ENCODE results near the gene SEC22A.

The SEC22A gene, protein sequence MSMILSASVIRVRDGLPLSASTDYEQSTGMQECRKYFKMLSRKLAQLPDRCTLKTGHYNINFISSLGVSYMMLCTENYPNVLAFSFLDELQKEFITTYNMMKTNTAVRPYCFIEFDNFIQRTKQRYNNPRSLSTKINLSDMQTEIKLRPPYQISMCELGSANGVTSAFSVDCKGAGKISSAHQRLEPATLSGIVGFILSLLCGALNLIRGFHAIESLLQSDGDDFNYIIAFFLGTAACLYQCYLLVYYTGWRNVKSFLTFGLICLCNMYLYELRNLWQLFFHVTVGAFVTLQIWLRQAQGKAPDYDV

DNA sequence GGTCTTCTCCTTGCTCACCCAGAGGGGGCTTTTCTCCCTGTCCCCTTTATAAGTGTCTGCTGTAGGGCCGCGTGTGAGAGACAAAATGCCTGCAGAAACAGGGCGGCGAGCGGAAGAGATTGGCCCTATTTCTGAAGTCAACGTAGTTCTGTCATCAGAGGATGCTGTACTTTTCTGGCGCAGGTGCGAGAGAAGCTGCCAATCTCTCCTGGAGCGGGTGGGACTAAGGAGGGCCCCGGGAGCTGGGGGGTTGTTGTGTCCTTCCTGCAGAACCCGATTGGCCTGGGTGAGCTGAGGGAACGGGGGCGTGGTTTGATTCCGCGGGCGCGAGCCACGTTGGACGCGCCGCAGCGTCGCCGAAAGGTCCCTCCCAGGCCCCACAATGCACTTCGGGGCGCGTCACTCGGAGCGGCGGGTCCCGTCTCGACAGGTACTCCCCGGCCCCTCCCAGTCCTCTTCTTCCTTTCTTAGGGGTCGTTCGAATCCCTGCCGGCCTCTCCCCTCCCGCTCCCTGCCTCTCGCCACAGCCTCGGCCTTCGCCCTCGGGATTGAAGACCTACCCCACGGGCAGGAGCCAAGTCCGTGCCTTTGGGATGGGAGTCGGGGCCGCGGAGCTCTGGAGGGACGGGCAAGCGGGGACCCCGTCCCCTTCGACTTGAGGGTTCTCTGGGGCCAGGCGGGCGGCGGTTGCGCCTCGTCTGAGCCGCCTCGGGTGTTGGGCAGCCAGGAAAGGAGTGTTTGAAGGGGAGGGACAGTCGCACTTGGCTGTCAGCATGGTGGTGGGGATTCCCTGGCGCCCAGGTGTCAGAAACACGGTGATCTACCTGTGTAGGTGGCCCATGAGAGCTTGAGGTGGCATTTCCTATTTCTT, at the start of gene SEC22A:
Gene SEC22A, plus strand, starts transcription at position 387 of the 871 bp plus-strand sequence. CDS start 7,275 bp downstream, outside the sequence.
- DNase-seq (ENCODE audit: low spot score), result peak; percentile 89

DNA sequence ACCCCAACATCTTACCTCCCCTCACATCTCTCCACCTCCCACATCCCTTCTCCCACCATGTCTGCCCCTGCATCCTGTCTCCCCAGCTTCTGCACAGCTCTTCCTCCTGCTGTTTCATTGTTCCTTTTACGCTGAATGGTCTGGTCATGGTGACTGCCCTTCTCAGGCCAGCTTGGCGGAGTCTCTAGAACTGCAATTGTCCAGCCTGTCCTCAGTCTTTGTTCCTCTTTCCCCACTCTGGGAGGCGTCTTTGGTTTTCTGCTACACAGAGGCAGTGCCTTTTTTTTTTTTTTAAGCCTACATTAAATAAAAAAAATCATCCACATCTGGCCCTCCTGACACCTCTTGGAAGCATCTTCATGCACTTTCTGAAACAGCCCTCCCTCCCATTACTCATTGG, 49.1 kb upstream of the SEC22A start:
- DNase-seq (ENCODE audit: low spot score), result no peak

DNA sequence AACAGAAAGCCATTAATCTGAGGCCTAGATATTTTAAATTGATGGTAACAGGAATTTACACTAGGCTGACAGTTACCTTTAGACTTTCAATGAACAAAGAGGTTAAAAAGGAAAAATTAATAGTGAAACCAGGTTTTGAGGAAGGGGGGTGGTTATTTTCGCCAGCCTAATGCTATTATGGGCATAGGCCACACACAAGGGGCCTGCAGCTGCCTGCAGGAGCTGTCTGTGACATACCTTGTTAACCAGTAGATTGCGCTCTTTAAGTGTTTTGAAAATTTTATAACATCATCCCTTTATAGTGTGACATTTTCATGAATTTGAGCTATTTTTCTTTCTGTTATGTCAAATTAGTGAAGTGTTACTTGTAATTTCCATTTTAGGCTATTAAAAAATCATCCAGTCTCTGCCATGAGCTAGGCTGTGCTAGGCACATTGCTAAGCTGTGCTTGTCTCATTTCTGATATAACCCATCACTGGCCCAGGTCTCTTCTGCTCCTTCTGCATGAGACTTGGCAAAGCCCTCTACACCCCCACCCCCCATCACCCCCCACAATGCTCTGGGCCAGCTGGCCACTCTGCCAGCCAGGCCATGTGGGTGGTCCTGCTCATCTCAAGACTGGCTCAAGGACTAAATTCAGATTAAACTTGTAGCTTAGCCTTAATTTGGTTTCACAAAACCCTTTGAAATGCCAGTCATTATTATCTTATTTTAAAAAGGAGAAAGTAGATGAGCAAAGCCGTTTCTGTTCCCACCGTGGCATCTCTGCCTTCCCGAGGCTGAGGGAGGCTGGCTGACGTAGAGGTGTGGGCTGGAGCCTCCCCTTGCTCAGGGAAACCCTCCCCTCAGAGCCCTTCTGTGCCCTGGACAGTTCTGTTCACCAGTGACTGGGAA, 48.4 kb upstream of the SEC22A start:
- DNase-seq (ENCODE audit: low spot score), result no peak

DNA sequence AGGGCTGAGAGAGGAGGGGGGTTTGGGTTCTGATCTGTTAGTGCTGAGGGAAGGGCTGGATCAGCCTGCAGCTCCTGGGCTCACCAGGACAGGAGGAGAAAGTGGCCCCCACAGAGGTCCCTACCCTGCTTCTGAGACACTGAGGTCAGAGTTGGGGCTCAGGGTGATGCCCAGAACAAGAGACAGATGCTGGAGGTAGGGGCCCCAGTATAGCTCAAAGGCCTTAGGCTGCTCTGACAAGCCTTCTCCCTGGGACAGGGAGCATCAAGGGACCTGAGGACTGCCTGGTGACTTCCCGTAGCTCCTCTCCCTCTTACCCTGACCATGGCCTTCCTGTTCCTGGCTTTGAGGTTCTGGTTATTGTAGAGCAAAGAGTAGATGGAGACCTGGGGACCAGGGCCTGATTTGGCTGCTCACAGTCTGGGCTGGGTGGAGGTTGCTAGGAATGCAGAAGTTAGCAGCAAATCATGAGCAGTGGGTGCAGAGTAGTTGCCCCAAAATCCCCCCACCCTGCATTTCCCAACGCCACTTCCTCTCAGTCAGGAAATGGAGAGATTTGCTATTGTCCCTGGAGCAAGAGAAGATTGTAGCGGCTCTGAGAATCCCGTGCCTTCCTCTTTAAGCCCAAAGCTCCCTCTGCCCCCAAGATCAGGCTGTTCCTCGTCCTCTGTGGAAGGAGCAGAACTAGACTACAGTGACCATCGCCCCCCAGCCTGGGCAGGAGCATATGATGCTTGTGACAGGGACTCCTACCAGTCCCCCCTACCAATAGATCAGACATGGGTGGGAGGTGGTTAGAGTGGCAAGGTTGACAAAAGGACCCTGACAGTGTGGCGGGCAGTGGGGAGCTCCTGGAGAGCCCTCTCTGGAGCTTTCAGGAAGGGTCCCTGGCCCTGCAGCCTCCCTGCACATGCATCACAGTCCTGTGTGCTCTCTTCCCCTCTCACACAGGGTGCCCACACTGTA, 47.4 kb upstream of the SEC22A start:
- no peak for DNase-seq (ENCODE audit: low spot score)

DNA sequence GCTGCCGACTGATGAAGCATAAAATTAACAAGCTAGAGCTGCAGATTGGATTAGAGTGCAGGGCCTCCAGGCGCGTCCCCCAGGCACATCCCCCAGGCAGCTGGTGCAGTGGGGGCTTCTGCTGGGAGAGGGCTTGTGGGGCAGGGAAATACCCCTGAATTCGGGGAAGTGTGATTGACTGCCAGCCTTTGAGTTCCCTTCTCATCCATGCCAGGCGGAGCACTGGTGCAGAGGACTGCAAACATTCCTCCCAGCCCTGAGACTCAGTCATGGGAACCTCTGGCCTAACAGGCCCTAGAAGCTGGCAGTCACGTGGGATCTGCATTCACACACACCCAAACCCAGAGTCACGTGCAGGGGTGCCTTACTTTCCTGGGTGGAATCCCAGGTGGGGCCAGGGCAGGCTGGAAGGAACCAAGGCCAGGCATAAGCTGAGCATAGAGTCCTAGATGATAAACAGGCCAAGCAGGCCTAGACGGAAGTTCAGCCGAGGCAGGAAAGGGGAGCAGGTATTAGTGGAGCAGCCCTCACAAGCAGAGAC, 46.2 kb upstream of the SEC22A start:
- DNase-seq (ENCODE audit: low spot score), result no peak

DNA sequence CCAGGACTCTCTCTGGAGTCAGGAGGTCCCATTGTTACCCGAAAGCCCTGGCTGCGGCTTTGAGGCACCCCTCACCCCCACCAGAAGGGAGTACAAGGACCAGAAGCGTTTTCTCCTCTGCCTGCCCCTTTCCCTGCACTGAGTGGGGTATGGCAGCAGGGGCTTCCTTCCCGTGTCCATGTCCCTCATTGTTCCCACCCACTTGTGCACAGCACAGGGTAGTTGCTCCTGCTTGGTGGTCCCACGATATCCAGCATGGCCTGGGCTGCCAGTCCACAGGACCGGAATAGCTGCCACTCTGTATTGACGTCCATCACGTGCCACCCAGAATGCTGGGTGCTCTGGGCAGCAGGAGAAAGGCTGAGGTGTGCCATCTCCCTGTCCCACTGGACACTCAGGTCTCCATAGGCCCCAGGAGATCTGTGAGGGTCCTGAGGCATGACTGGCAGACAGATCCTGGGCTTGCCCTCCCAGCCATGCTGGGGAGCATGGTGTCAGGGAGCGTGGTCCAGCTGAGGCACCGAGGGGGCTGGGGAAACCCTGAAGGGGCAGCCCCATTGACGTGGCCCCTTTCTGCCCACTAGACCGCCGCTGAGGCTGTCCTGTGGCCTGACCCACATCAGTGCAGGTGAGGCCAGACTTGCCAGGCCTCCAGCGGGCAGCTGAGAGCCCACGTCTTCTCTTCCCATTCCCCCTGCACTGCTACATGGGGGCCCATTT, 45.3 kb upstream of the SEC22A start:
- no peak for DNase-seq (ENCODE audit: low spot score)

DNA sequence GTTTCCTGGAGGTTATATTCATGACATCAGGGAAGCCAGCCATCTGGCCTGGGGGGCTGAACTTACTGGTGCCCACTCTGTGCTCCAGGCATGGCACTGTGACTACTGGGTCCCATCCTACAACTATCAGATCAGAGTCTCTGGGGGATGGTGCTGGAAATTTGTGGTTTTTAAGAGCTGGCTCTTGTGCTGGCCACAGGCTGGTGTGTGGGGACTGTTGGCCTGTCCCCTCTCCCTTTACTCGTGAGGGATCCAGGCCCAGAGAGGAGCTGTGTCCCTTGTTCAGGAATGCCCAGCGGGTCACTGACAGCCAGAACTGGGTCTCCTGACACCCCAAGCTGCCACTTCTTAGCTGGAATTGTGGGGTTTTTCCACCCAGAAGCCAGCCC, 44.5 kb upstream of the SEC22A start:
- DNase-seq (ENCODE audit: low spot score), result no peak

DNA sequence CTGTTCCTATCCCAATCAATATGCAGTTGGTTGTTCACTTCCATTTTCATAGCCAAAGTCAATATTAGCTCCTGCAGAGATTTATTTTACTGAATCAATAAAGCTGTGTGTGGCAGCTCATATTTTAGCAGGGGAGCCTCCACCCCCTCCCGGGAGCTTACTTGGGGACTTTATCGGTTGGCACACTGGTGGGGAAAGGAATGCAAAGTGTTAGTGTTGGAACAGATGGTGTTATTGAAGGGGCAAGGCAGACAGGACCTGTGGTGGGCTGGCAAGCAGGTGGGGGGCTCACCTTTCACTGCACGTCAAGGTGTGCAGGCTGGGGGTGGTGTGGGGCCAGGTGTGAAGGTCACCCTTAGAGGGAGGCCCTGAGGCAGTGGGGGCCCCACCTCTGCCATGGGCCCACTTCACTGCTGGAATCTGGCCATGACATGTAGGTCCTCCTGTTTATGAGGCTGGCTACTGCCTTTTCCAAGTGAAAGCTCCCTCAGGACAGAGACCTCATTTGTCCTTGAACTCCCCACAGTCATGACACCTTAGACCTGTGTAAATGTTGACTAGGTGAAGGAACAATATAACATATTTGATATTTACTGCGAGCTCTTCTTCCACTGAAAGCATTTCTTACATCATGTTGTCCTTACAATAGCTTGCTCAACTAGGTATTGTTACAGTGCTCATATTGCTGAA, 44.0 kb upstream of the SEC22A start:
- DNase-seq (ENCODE audit: low spot score), result no peak

DNA sequence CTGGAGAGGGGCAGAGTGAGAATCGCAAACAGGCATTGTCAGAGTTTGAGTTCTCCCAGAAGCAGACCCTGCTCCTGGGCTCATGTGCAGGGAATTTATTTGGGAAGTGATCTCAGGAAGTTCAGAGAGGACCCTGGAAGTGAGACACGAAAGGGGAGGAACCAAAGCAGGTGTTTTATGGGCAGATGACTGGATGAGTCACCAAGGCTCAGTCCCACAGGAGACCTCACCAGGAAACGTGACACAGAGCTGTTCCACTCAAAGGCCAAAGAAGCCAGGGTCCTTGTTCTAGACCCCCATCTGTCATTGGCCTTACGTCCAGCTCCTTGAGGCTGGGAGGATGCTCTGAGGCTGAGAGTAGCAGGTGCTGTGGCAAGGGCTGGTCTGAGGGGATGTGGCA, 43.4 kb upstream of the SEC22A start:
- no peak for DNase-seq (ENCODE audit: low spot score)

DNA sequence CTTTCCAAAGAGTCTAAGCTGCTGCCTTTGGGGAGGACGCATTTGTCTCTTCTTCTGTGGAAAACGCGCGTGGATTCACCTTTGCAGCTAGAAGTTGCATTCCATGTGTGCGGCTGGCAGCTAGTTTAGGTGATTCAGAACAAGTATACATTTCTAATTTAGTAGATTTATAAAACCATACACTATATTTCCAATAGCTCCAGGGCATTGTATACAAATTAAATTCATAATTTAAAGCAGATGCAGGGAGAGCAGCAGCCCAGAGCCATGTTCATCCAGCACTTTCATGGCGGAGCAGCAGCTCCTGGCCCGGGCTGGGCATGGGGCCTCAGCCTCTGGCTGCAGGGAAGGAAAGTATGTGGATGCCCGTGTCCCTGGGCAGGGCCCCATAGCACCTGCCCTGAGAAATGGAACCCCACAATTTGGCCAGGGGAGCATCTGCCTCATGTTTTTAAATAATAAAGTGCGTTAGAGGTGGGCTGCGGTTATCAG, 42.8 kb upstream of the SEC22A start:
- no peak for DNase-seq (ENCODE audit: low spot score)

DNA sequence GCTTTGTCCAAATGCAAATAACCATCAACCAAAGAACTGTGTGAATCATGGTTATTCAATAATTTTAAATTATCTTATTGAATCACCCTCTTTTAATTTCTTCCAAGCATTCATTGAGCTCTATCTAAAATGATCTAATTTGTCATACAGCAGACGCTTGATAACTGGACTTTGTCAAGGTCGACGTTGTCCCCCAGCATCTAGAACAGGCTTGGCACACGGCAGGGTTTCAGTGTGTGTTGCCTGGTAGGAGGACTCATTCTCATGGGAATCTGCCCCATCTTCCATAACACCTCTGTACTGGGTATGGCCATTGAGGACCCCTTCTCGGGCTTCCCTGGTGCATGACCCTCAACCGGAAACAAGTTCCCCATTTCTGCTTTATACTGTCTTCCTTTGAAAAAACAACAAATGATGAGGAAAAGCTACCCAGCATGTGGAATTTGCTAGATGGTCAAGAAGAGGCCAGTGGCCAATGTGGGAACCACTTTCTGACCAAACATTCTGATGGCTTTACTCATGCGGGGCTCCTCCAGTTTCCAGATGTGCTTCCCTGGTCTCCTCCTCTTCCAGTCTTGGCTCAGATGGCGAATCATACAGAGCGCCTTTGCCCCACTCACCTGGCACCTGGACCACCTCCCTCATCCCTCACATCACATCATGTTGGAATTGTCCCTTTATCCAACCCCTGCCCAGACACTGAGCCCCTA, 41.7 kb upstream of the SEC22A start:
- DNase-seq (ENCODE audit: low spot score), result no peak

DNA sequence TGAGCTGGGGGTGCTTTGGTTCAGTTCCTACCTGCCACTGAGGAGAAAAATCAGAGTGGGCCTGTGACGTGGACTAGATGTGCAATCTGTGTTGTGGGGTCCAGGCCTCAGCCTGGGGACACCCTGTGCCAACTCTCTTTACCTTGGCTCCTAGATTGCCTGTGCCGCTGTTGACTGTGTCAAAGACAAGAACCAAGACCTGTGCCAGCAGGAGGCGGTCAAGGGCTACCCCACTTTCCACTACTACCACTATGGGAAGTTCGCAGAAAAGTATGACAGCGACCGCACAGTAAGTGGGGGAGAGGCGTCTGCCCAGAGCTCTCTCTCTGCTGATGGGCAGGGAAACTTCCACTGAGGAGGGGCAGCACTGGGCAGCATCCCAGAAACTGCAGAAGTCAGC, 40.6 kb upstream of the SEC22A start:
- no peak for DNase-seq (ENCODE audit: low spot score)

DNA sequence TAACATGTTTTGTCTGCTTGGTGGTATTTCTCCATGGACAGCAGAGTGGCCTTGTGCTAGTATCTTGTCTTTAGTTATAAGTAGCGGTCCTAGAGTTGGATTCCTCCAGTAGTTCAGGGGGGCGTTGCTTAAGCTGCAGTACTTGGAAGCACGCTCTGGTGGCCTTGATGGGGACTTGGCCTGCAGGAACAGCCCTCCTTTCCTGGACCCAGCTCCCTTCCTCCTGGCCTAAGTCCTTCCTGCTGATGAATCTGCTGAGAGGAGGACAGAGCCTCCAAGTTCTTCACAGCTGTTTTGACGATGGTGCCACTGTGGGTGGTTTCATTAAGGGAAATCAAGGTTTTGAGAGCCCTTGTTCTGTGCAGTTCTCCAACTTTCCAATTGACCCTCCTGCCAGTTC, 38.6 kb upstream of the SEC22A start:
- DNase-seq (ENCODE audit: low spot score), result no peak

DNA sequence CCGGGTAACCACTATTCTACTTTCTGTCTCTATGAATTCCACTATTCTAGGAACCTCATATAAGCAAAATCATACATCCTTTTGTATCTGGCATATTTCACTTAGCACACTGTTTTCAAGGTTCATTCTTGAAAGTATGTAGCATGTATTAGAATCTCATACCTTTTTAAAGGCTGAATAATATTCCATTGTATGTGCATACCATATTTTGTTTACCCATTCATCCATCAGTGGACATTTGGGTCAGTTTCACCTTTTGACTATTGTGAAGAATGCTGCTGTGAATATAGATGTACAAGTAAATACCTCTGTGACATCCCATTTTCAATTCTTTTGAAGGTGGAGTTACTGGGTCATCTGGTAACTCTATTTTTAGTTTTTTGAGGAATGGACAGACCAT, 36.6 kb upstream of the SEC22A start:
- no peak for DNase-seq (ENCODE audit: low spot score)

DNA sequence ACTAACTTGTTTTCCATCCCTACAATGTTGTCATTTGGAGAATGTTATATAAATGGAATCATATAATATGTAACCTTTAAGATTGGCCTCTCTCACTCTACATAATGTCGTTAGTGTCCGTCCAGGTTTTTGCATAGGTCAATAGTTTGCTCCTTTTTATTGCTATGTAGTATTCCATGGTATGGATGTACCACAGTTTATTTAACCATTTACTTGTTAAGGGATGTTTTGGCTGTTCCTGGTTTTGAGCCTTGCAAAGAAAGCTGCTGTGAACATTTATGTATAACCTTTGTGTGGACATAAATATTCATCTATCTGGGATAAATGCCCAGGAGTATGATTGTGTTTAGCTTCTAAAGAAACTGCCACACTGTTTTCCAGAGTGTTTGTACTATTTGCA, 34.1 kb upstream of the SEC22A start:
- no peak for DNase-seq (ENCODE audit: low spot score)

DNA sequence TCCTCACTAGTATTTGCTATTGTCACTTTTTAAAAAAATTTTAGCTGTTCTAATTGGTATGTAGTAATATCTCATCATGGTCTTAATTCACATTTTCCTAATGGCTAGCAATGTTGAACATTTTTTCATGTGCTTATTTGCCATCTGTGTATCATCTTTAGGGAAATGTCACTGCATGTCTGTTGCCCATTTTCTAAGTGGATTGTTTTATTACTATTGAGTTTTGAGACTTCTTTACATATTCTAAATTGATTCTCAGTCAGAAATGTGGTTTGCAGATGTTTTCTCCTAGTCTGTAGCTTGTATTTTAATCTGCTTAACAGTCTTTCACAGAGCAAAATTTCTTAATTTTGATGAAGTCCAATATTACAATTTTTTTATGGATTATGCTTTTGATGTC, 33.6 kb upstream of the SEC22A start:
- DNase-seq (ENCODE audit: low spot score), result no peak

DNA sequence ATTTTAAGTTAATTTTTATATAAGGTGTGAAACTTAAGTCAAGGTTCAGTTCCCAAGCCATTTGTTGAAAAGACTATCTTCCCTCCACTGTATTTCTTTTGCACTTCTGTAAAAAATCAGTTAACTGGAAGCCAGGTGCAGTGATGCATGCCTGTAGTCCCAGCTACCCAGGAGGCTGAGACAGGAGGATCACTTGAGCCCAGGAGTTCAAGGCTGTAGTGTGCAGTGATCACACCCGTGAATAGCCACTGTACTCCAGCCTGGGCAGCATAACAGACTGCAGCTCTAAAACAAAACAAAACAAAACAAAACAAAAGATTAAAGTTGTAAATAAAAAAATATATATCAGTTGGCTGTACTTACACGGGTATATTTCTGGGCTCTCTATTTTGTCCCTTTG, 33.1 kb upstream of the SEC22A start:
- DNase-seq (ENCODE audit: low spot score), result no peak

DNA sequence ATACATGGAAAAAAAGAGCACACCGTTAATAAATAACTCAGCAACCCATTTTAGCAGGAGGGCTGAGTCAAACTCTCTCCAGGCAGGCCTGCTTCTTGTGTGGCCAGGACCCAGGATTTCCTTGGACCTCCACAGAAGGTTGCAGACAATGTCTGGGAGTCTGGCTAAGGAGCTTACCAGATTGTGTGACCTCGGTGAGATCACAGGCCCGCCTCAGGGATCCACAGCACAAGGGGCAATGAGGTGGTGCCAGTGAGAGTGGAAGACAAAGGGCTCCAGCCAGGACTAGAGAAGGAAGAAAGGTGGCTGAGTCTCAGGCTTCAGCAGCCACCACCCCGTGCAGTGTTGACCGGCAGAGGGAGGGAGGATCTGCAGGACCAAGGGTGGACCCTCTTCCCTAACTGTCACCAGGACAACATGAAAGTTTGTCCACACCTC, 32.2 kb upstream of the SEC22A start:
- no peak for DNase-seq (ENCODE audit: low spot score)

DNA sequence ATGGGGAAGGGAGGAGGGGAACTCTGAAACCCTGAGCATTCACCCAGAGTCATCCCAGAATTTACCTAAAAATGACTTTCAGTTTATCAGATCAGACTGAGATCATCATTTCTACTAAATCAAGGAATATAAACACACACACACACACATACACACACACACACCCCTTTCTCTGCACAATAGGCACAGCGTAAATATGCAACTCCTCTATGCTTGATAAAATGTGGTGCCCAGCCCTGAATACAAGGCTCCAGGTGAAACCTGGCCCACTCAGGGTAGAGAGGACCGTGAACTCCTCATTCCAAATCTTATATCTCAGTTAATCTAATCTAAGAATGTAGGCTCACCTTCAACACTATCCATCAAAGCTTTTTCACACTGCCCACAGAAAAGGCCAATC, 31.8 kb upstream of the SEC22A start:
- DNase-seq (ENCODE audit: low spot score), result no peak

Data from hematopoietic multipotent progenitor cell treated with erythropoietin and hydrocortisone succinate and interleukin-3 and kit ligand, for 15 days (in vitro differentiated cells).